CD14-positive monocyte (primary cell): ENCODE results near the gene POLR1D. TPM values are rescaled to one million over a fixed set of nuclear protein-coding genes. Genes with fewer than 3 reads are reported as not detected.

Experiments used
- DNase-seq, 3 donors: peaks; one replicate each; pipeline ENCODE4 v3.0.0-alpha.2; 2011 to 2022
- H2AFZ ChIP-seq: 2 replicates; pipeline ENCODE4 v1.6.0; 2012; ENCODE audit warnings: mild to moderate bottlenecking, low read depth, low read length, inconsistent platforms; ENCODE audit not compliant: insufficient read depth, poor library complexity, severe bottlenecking
- H3K27ac ChIP-seq, 2 donors: 1 replicate in 1 of 2; 2 replicates in 1 of 2; pipeline ENCODE4 v1.5.1; 2012 to 2013; ENCODE audit warnings: low read length in 2 of 2, control low read depth in 1 of 2, inconsistent platforms in 1 of 2, low read depth in 1 of 2, mild to moderate bottlenecking in 1 of 2
- H3K27me3 ChIP-seq, 2 donors: one replicate each; pipeline versions ENCODE4 v1.6.0 to v1.6.1; 2011 to 2013; ENCODE audit warnings: low read length in 2 of 2; ENCODE audit not compliant: control insufficient read depth in 2 of 2, insufficient read depth in 2 of 2
- H3K36me3 ChIP-seq, 2 donors: replicated peaks in 1 of 2; 1 replicate in 1 of 2; 2 replicates in 1 of 2; pipeline versions ENCODE4 v1.5.1 to v1.6.1; 2012 to 2013; ENCODE audit warnings: low read length in 2 of 2, control low read depth in 1 of 2, inconsistent platforms in 1 of 2, mild to moderate bottlenecking in 1 of 2; ENCODE audit not compliant: insufficient read depth in 2 of 2, control insufficient read depth in 1 of 2
- H3K4me1 ChIP-seq, 2 donors: 1 replicate in 1 of 2; 2 replicates in 1 of 2; pipeline versions ENCODE4 v1.5.1 to v1.6.1; 2012 to 2013; ENCODE audit warnings: low read length in 2 of 2, control low read depth in 1 of 2, inconsistent platforms in 1 of 2, mild to moderate bottlenecking in 1 of 2, moderate library complexity in 1 of 2; ENCODE audit not compliant: insufficient read depth in 2 of 2, control insufficient read depth in 1 of 2
- H3K4me2 ChIP-seq: replicated peaks from 2 replicates; pipeline ENCODE3; 2012; ENCODE audit warnings: low read length, moderate library complexity, mild to moderate bottlenecking; ENCODE audit not compliant: poor library complexity, severe bottlenecking; ENCODE audit errors: extremely low read depth
- H3K4me3 ChIP-seq, 3 experiments: fragments of 200-600 bp in 1 of 3; sonication (generic) in 1 of 3; replicated peaks in 1 of 3; 1 replicate in 2 of 3; 2 replicates in 1 of 3; pipeline ENCODE4 v1.5.1; 2011 to 2013; ENCODE audit warnings: low read length in 3 of 3, mild to moderate bottlenecking in 3 of 3, control low read depth in 2 of 3, low read depth in 2 of 3, inconsistent platforms in 1 of 3, moderate library complexity in 1 of 3
- H3K79me2 ChIP-seq: 2 replicates; pipeline ENCODE4 v1.6.0; 2012; ENCODE audit warnings: mild to moderate bottlenecking, control low read depth, inconsistent platforms, low read length, moderate library complexity; ENCODE audit not compliant: insufficient read depth
- H3K9ac ChIP-seq: 2 replicates; pipeline ENCODE4 v1.6.0; 2017; ENCODE audit warnings: low read length, mild to moderate bottlenecking; ENCODE audit not compliant: insufficient read depth, poor library complexity, severe bottlenecking
- H3K9me3 ChIP-seq, 2 donors: replicated peaks in 1 of 2; 1 replicate in 1 of 2; 2 replicates in 1 of 2; pipeline versions ENCODE4 v1.5.1 to v1.6.1; 2012 to 2013; ENCODE audit warnings: low read length in 2 of 2, control low read depth in 1 of 2; ENCODE audit not compliant: control insufficient read depth in 1 of 2, insufficient read depth in 1 of 2
- H4K20me1 ChIP-seq: 2 replicates; pipeline ENCODE4 v1.6.0; 2012; ENCODE audit warnings: mild to moderate bottlenecking, low read length, control low read depth, moderate library complexity; ENCODE audit not compliant: insufficient read depth
- H3K27ac Mint-ChIP-seq, 7 donors: one replicate each; pipeline ENCODE4 v1.8.0; 2020; ENCODE audit warnings: mild to moderate bottlenecking in 7 of 7, mixed read lengths in 7 of 7, moderate library complexity in 6 of 7, inconsistent platforms in 2 of 7
- H3K27me3 Mint-ChIP-seq, 3 donors: one replicate each; pipeline ENCODE4 v1.8.0; 2021 to 2022; ENCODE audit warnings: low read depth in 3 of 3, mild to moderate bottlenecking in 3 of 3, mixed read lengths in 3 of 3, moderate library complexity in 3 of 3, inconsistent platforms in 1 of 3
- H3K36me3 Mint-ChIP-seq, 2 donors: one replicate each; pipeline ENCODE4 v1.8.0; 2020; ENCODE audit warnings: mixed read lengths in 2 of 2, inconsistent platforms in 1 of 2, mild to moderate bottlenecking in 1 of 2
- H3K4me1 Mint-ChIP-seq: one replicate; pipeline ENCODE4 v1.8.0; 2020; ENCODE audit warnings: mild to moderate bottlenecking, mixed read lengths
- H3K4me3 Mint-ChIP-seq, 2 donors: one replicate each; pipeline ENCODE4 v1.8.0; 2020; ENCODE audit warnings: mild to moderate bottlenecking in 2 of 2, mixed read lengths in 2 of 2, moderate library complexity in 1 of 2
- H3K9me3 Mint-ChIP-seq, 7 donors: one replicate each; pipeline ENCODE4 v1.8.0; 2020 to 2022; ENCODE audit warnings: mixed read lengths in 7 of 7, mild to moderate bottlenecking in 6 of 7, moderate library complexity in 6 of 7, inconsistent platforms in 2 of 7
- WGBS: methylation state at CpG from one replicate; pipeline ENCODE4 v1.1.5; 2013; ENCODE audit warnings: missing lambda C conversion rate; ENCODE audit not compliant: insufficient coverage; 5-methylcytosine and 5-hydroxymethylcytosine counted together
- intact Hi-C, 2 donors: fragments of 100-400 bp; cut with micrococcal nuclease; formaldehyde crosslinking; loops; one replicate each; pipeline versions ENCODE4 v1.15.0 to v1.15.1; 2023
- polyA plus RNA-seq, 3 donors: library from polyadenylated mRNA; depleted of rRNA in 1 of 3; unstranded in 2 of 3; stranded (reverse) in 1 of 3; fragments of 300-500 nt in 2 of 3; fragments of >200 nt in 1 of 3; fragmentation: Illumina TruSeq in 2 of 3; gene quantifications; 1 replicate in 2 of 3; 2 replicates in 1 of 3; pipeline ENCODE4 v1.2.3, GENCODE V29; 2012 to 2021
- TF ChIP-seq, protein P1 (sequence below): fragments of 200-600 bp; IDR thresholded peaks from one replicate; pipeline ENCODE4 v1.8.0; 2022; ENCODE audit warnings: antibody characterized with exemption, mild to moderate bottlenecking

Gene POLR1D
- polyA plus RNA-seq, 3 donors, result 122 to 146 (median 139) TPM

DNA sequence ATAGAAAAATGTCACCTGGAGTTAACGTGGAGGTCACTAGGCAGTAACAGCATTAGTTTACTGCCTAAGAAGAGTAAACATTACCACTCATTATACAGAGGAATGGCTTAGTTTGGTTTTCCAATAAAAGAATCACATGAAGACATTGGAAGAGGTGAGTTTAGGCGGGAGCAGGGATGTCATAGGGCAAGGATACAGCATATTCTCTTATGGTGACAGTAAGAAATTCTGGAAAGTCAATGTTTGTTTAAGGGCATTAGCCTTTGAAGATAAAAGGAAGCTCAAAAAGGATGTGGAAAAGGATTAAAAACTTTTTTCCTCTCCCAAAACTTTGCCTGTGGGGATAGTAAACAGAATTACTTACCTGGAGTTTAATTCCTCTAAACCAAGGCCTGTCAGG is 4.1 kb downstream of the POLR1D start:
- H3K27me3 Mint-ChIP-seq, result no peaks in the 10 kb centered on the region
- peaks cover 45% of the 10 kb centered on the region for H3K4me1 Mint-ChIP-seq
- Histone ChIP-seq H3K9ac (no peak overlapping the region), H3K4me3 (no peak overlapping the region), H2AFZ (no peak overlapping the region), H3K9me3 (no peaks in the 10 kb centered on the region), H3K36me3 (peaks cover 2 to 48% of the 10 kb centered on the region in 2 donors), H3K79me2 (peaks cover 97% of the 10 kb centered on the region), H3K4me2 (no peak overlapping the region), H3K27ac (peak overlapping the region in 1 of 2 donors; percentile 2), H3K4me1 (peaks cover 21 to 28% of the 10 kb centered on the region in 2 donors), H4K20me1 (peaks cover 87% of the 10 kb centered on the region), H3K27me3 (no peaks in the 10 kb centered on the region)
- no peak for DNase-seq
- peak overlapping the region in 1 of 7 donors; percentile 3 for H3K27ac Mint-ChIP-seq
- TF ChIP-seq, protein P1, sequence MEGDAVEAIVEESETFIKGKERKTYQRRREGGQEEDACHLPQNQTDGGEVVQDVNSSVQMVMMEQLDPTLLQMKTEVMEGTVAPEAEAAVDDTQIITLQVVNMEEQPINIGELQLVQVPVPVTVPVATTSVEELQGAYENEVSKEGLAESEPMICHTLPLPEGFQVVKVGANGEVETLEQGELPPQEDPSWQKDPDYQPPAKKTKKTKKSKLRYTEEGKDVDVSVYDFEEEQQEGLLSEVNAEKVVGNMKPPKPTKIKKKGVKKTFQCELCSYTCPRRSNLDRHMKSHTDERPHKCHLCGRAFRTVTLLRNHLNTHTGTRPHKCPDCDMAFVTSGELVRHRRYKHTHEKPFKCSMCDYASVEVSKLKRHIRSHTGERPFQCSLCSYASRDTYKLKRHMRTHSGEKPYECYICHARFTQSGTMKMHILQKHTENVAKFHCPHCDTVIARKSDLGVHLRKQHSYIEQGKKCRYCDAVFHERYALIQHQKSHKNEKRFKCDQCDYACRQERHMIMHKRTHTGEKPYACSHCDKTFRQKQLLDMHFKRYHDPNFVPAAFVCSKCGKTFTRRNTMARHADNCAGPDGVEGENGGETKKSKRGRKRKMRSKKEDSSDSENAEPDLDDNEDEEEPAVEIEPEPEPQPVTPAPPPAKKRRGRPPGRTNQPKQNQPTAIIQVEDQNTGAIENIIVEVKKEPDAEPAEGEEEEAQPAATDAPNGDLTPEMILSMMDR, result no peak
- intact Hi-C loops, result loop anchor here (10.0 kb wide), 2 partner anchors 201 to 371 kb away; partner anchors contain the start of genes GTF3A (in 1 of the 2) and RPL21 (in 1 of the 2)
- no CpG with 5 or more reads among the region's 2 CpGs for WGBS
- peaks cover 0 to 2% (median 0%) of the 10 kb centered on the region in 7 donors for H3K9me3 Mint-ChIP-seq
- peaks cover 36 to 49% of the 10 kb centered on the region in 2 donors for H3K36me3 Mint-ChIP-seq
- H3K4me3 Mint-ChIP-seq, result no peak overlapping the region

DNA sequence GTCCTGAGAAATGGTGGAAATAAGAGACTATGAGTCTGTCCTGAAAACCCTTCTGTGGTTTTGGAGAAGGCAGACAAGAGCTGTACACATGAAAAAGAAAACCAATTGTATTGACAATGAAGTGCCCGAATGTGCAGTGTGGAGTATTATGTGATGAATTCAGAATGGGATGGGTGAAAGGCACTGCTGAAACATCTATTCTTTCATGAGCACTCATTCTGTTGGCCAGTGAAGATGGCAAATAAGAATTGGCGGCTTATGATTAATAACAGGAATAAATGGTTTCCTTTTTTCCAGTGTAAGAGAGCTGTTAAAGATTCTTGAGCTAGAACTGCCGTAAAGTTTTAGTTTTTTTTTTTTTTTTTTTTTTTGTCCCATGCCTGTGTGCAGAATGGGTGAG is 5.7 kb downstream of the POLR1D start:
- Histone ChIP-seq H3K9me3 (no peaks in the 10 kb centered on the region), H2AFZ (no peak overlapping the region), H3K4me1 (peaks cover 13 to 15% of the 10 kb centered on the region in 2 donors), H3K4me2 (no peak overlapping the region), H3K4me3 (no peak overlapping the region), H3K27me3 (no peaks in the 10 kb centered on the region), H3K9ac (no peak overlapping the region), H3K79me2 (peaks cover 99% of the 10 kb centered on the region), H3K27ac (no peak overlapping the region), H3K36me3 (peaks cover 4 to 63% of the 10 kb centered on the region in 2 donors), H4K20me1 (peaks cover 97% of the 10 kb centered on the region)
- no peak overlapping the region for H3K27ac Mint-ChIP-seq
- no peak overlapping the region for H3K4me3 Mint-ChIP-seq
- DNase-seq, result no peak
- H3K27me3 Mint-ChIP-seq, result no peaks in the 10 kb centered on the region
- H3K9me3 Mint-ChIP-seq, result no peaks in the 10 kb centered on the region
- intact Hi-C loops, result loop anchor here (10.0 kb wide), 2 partner anchors 203 to 373 kb away; partner anchors contain the start of genes GTF3A (in 1 of the 2) and RPL21 (in 1 of the 2)
- no CpG with 5 or more reads among the region's 3 CpGs for WGBS
- TF ChIP-seq, protein P1, result no peak
- peaks cover 40% of the 10 kb centered on the region for H3K4me1 Mint-ChIP-seq
- peaks cover 41 to 61% of the 10 kb centered on the region in 2 donors for H3K36me3 Mint-ChIP-seq
